Uterus (tissue), 4 donors: Measurements from ENCODE around the gene CDK1. TPM values are rescaled to one million over a fixed set of nuclear protein-coding genes. Genes with fewer than 3 reads are reported as not detected.
A peak's percentile ranks its signal among the peaks of the same experiment; 100 is the strongest.

Source experiments
- DNase-seq, 2 donors: peaks; one replicate each; pipeline ENCODE4 v3.0.0-alpha.2; 2019 to 2020
- H3K27ac ChIP-seq, 2 donors: fragments of 200-600 bp; sonication (generic); 1 replicate in 1 of 2; 2 replicates in 1 of 2; pipeline ENCODE4 v1.5.1; 2016 to 2018
- H3K27me3 ChIP-seq, 2 donors: fragments of 200-600 bp; sonication (generic); one replicate each; pipeline ENCODE4 v1.5.1; 2018 to 2019; ENCODE audit warnings: control low read depth in 1 of 2
- H3K36me3 ChIP-seq, 2 donors: fragments of 200-600 bp; sonication (generic); one replicate each; pipeline ENCODE4 v1.5.1; 2019; ENCODE audit warnings: control low read depth in 1 of 2
- H3K4me1 ChIP-seq, 2 donors: fragments of 200-600 bp; sonication (generic); one replicate each; pipeline ENCODE4 v1.5.1; 2018 to 2019; ENCODE audit warnings: control low read depth in 1 of 2
- H3K4me3 ChIP-seq, 2 donors: fragments of 200-600 bp; sonication (generic); 1 replicate in 1 of 2; 2 replicates in 1 of 2; pipeline ENCODE4 v1.5.1; 2018 to 2019; ENCODE audit warnings: mild to moderate bottlenecking in 1 of 2
- H3K9me3 ChIP-seq, 2 donors: fragments of 200-600 bp; sonication (generic); one replicate each; pipeline ENCODE4 v1.5.1; 2019; ENCODE audit warnings: control low read depth in 1 of 2
- POLR2A ChIP-seq, 2 donors: fragments of 450-650 bp; IDR thresholded peaks; one replicate each; pipeline ENCODE4 v1.6.1; 2016; ENCODE audit warnings: antibody characterized with exemption in 2 of 2, mild to moderate bottlenecking in 1 of 2, moderate library complexity in 1 of 2
- intact Hi-C: fragments of 100-400 bp; cut with DNase I; formaldehyde crosslinking; loops from one replicate; pipeline ENCODE4 v1.15.1; 2023; ENCODE audit warnings: low total_unique reads
- total RNA-seq, 4 donors: library from RNA; depleted of rRNA in 3 of 4; stranded (reverse); fragments of >200 nt in 3 of 4; gene quantifications; one replicate each; pipeline versions ENCODE4 v1.1.0 to v1.2.4, GENCODE V29; 2014 to 2023
- TF ChIP-seq, protein P1 (sequence below), 4 experiments: fragments of 200-600 bp in 2 of 4; fragments of 450-650 bp in 2 of 4; sonication (generic) in 2 of 4; IDR thresholded peaks; one replicate each; pipeline ENCODE4 v1.5.1; 2016 to 2019; ENCODE audit warnings: antibody characterized with exemption in 4 of 4, mild to moderate bottlenecking in 2 of 4, moderate library complexity in 1 of 4
- donor health status: DM: yes; HTN: yes; CAD: no.

Gene CDK1
- total RNA-seq, 4 donors from 2014 or later: 3.5 to 98.9 TPM; not detected in 2

- Histone ChIP-seq H3K27me3 (no peaks in the 10 kb centered on the region), H3K36me3 (no peaks in the 10 kb centered on the region), H3K27ac (no peak overlapping the region), H3K4me1 (no peaks in the 10 kb centered on the region), H3K9me3 (no peaks in the 10 kb centered on the region), H3K4me3 (no peak overlapping the region)
- DNase-seq: no peak
- intact Hi-C loops: no loop called here
- TF ChIP-seq, protein P1, sequence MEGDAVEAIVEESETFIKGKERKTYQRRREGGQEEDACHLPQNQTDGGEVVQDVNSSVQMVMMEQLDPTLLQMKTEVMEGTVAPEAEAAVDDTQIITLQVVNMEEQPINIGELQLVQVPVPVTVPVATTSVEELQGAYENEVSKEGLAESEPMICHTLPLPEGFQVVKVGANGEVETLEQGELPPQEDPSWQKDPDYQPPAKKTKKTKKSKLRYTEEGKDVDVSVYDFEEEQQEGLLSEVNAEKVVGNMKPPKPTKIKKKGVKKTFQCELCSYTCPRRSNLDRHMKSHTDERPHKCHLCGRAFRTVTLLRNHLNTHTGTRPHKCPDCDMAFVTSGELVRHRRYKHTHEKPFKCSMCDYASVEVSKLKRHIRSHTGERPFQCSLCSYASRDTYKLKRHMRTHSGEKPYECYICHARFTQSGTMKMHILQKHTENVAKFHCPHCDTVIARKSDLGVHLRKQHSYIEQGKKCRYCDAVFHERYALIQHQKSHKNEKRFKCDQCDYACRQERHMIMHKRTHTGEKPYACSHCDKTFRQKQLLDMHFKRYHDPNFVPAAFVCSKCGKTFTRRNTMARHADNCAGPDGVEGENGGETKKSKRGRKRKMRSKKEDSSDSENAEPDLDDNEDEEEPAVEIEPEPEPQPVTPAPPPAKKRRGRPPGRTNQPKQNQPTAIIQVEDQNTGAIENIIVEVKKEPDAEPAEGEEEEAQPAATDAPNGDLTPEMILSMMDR (IDR thresholded peaks at IDR 0.05): no peak
- no peak for TF ChIP-seq POLR2A (IDR thresholded peaks at IDR 0.05)
Observed at GRCh38 chr10:60784641-60785040, 6.4 kb downstream of the CDK1 start.

GRCh38 chr10:60788544-60788943 is 10.3 kb downstream of the CDK1 start:
- Histone ChIP-seq H3K27ac (no peak overlapping the region), H3K9me3 (no peaks in the 10 kb centered on the region), H3K36me3 (no peaks in the 10 kb centered on the region), H3K4me3 (no peak overlapping the region), H3K27me3 (no peaks in the 10 kb centered on the region), H3K4me1 (no peaks in the 10 kb centered on the region)
- intact Hi-C loops: no loop called here
- DNase-seq: no peak
- TF ChIP-seq POLR2A (IDR thresholded peaks at IDR 0.05): no peak
- TF ChIP-seq, protein P1 (IDR thresholded peaks at IDR 0.05): no peak

DNA sequence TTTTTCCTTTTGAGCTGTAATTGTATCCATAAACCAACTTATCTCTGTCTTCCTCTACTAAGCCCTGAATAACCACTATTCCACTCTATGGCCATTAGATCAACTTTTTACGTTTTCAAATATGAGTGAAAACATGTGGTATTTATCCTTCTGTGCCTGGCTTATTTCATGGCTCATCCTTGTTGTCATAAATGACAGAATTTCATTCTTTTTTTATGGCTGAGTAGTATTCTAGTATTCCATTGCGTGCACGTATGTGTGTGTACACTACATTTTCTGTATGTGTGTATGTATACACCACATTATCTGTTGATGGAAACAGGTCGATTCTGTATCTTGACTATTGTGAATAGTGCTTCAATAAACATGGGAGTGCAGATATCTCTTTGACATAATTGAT is 11.1 kb downstream of the CDK1 start:
- H3K27me3 ChIP-seq: no peaks in the 10 kb centered on the region
- H3K4me3 ChIP-seq: no peak overlapping the region
- intact Hi-C loops: no loop called here
- H3K27ac ChIP-seq: no peak overlapping the region
- no peak for DNase-seq
- no peak for TF ChIP-seq POLR2A (IDR thresholded peaks at IDR 0.05)
- TF ChIP-seq, protein P1 (IDR thresholded peaks at IDR 0.05): no peak
- no peaks in the 10 kb centered on the region for H3K4me1 ChIP-seq
- no peaks in the 10 kb centered on the region for H3K9me3 ChIP-seq
- no peaks in the 10 kb centered on the region for H3K36me3 ChIP-seq

GRCh38 chr10:60794953-60795352 is 16.7 kb downstream of the CDK1 start:
- no peak for DNase-seq
- Histone ChIP-seq H3K4me3 (no peak overlapping the region), H3K4me1 (peaks cover 0 to 4% of the 10 kb centered on the region in 2 donors), H3K36me3 (no peaks in the 10 kb centered on the region), H3K27ac (peak overlapping the region in 1 of 2 donors; percentile 5), H3K27me3 (no peaks in the 10 kb centered on the region), H3K9me3 (no peaks in the 10 kb centered on the region)
- TF ChIP-seq, protein P1 (IDR thresholded peaks at IDR 0.05): no peak
- no peak for TF ChIP-seq POLR2A (IDR thresholded peaks at IDR 0.05)
- intact Hi-C loops: no loop called here

- Histone ChIP-seq H3K27me3 (no peaks in the 10 kb centered on the region), H3K4me1 (peaks cover 0 to 4% of the 10 kb centered on the region in 2 donors), H3K4me3 (no peak overlapping the region), H3K27ac (no peak overlapping the region), H3K9me3 (no peaks in the 10 kb centered on the region), H3K36me3 (no peaks in the 10 kb centered on the region)
- intact Hi-C loops: no loop called here
- DNase-seq: no peak
- TF ChIP-seq POLR2A (IDR thresholded peaks at IDR 0.05): no peak
- TF ChIP-seq, protein P1 (IDR thresholded peaks at IDR 0.05): no peak
Observed at GRCh38 chr10:60795465-60796202, 17.4 kb downstream of the CDK1 start.
